GM19455 (cell line): Measurements from ENCODE around the gene KIF26B.
"Not testable (repeated sequence)": the region's sequence is repeated elsewhere in the genome, so short reads cannot be mapped to it uniquely, and the experiment has no call there.

Experiments used
- ATAC-seq: cut with Tn5 transposase; IDR thresholded peaks from one replicate; pipeline ENCODE4 v1.9.1; 2021; ENCODE audit not compliant: unreplicated experiment

KIF26B gene

GRCh38 chr1:245687636-245688535 is 533.1 kb downstream of the KIF26B start:
- ATAC-seq = no peak

- ATAC-seq = no peak
Measured at GRCh38 chr1:245688536-245689453, 534.0 kb downstream of the KIF26B start.

GRCh38 chr1:245690156-245690690 is 535.4 kb downstream of the KIF26B start:
- no peak for ATAC-seq

GRCh38 chr1:245690946-245691541 is 536.3 kb downstream of the KIF26B start:
- ATAC-seq = no peak

- no peak for ATAC-seq
Measured at GRCh38 chr1:245691897-245692296, 537.1 kb downstream of the KIF26B start.

- ATAC-seq = no peak
Measured at GRCh38 chr1:245692318-245692717, 537.5 kb downstream of the KIF26B start.

GRCh38 chr1:245693116-245693793 is 538.5 kb downstream of the KIF26B start:
- ATAC-seq = no peak

GRCh38 chr1:245693941-245694752 is 539.4 kb downstream of the KIF26B start:
- ATAC-seq = no peak

GRCh38 chr1:245694753-245695195 is 540.0 kb downstream of the KIF26B start:
- no peak for ATAC-seq

GRCh38 chr1:245695211-245695610 is 540.4 kb downstream of the KIF26B start:
- no peak for ATAC-seq

- not testable (repeated sequence) for ATAC-seq
Measured at GRCh38 chr1:245695701-245696100, 540.9 kb downstream of the KIF26B start.

GRCh38 chr1:245698116-245698515 is 543.3 kb downstream of the KIF26B start:
- ATAC-seq = no peak

GRCh38 chr1:245698860-245699259 is 544.1 kb downstream of the KIF26B start:
- no peak for ATAC-seq

GRCh38 chr1:245700631-245701030 is 545.8 kb downstream of the KIF26B start:
- ATAC-seq = no peak

- no peak for ATAC-seq
Measured at GRCh38 chr1:245701631-245702030, 546.8 kb downstream of the KIF26B start.

GRCh38 chr1:245702346-245702745 is 547.6 kb downstream of the KIF26B start:
- ATAC-seq = no peak

- no peak for ATAC-seq
Measured at GRCh38 chr1:245704341-245704740, 549.6 kb downstream of the KIF26B start.

- ATAC-seq = no peak
Measured at GRCh38 chr1:245704765-245705164, 550.0 kb downstream of the KIF26B start.

- ATAC-seq = no peak
Measured at GRCh38 chr1:245707941-245708340, 553.2 kb downstream of the KIF26B start.
